GM21717 (cell line): ENCODE measurements around the gene ITPK1.

Experiments used
- ATAC-seq: cut with Tn5 transposase; IDR thresholded peaks from one replicate; pipeline ENCODE4 v1.9.1; 2021; ENCODE audit warnings: mild to moderate bottlenecking, moderate library complexity; ENCODE audit not compliant: unreplicated experiment

The ITPK1 gene

DNA sequence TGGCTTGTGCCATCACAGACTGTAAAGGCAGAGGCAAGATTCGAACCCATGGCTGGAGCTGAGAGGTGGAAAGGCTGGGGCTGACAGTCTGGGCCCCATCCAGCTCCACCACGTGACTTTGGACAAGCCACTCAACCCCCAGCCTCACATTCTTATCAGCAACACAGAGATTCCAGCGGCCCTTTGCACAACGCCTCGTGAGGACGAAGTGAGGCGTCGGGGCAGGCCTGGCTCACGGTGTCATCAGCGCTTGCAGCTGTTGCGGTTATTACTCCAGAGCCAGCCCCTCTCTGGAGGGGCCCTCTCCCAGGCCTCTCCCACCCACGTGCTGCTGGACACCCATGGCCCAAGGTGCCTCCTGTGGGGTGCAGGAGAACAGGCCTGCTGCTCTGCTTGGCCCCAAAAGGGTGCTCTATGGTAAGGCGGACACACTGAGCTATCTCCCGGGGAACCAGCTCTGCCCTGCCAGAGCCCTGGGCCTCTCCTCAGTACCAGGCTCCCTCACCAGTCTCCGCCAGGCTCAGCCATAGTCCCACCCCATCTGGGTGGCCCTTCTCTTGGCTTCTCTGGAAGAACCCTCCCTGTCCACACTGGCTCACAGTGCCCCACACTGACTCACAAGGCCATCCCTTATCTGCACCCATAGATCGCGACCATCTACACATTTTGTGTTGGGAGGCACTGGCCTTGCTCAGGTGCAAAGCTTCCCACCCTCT is 171.7 kb downstream of the ITPK1 start:
- ATAC-seq, result no peak

- ATAC-seq, result no peak
Observed at GRCh38 chr14:92942976-92943710, 172.6 kb downstream of the ITPK1 start.

- no peak for ATAC-seq
Observed at GRCh38 chr14:92942576-92942975, 173.1 kb downstream of the ITPK1 start.

DNA sequence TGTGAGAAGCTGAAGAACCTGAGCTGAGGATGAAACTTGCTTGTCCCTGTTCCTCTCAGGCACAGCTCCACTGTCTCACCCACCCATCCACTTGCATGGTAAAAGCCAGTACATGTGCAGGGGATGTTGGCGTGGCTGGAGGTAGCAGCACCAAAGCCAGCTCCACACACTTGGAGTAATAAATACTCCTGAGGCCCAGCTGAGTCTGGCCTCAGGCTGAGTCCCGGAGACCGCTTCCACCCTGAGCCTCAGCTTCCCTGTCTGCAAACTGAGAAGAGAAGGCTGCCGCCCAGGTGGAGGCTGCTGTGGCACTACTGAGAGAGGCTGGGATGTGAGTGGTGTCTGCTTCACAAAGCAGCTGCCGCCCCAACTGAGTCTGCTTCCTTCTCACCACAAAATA is 173.6 kb downstream of the ITPK1 start:
- no peak for ATAC-seq

DNA sequence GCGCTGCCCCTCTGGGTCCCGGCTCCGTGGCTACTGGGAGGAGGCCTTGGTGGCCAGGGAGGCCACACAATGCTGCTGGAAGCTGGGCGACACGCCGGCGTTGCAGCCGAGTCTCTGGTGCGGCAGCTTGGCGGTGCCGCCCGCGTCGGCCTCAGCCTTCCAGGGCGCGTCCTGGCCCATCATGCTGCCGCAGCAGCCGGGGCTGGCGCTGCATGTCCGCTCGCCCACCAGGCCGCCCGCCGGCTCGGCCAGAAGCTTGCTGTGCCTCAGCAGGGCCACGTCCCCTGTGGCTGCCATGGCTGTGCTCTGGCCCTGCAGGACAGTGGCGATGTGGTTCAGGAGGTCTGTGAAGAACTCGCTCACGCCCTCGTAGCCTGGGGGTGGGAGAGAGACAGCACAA is 174.2 kb downstream of the ITPK1 start:
- no peak for ATAC-seq

DNA sequence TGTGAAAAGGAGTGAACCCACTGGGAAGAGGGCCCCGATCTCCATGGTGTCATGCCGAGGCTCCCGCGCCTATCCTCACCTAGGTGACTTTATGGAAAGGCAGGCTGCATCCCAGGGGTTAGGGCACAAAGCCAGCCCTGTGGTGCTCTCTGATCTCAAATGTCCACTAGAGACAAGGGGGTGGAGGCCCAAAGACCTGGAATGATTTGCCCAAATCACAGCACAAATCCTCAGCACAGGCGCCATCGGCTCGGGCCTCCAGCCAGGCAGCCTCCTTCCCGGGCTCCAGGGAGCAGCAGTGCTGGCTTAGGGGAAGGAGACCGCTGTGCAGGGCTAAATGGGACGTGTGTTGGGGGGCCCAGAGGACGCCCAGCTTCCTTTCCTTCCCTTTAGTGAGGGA is 175.2 kb downstream of the ITPK1 start:
- ATAC-seq, result no peak

DNA sequence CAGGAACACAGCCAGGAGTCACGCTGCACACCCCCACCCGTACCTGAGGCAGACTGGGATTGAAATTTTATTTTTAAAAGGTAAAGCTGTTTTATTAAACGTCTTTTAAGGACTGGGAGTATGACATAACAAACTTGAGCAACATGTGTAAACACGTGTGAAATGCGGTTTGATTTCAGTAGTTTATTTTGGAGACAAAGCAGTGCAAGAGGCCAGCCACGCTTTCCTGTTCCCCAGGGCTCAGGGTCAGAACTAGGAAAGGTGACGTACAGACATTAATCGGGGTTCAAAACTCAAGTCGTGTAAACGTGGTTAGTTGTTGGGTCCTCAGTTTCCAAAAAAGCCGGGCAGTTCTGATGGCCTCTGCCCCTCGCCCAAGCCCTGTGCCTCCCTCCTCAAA is 176.0 kb downstream of the ITPK1 start:
- ATAC-seq, result no peak

DNA sequence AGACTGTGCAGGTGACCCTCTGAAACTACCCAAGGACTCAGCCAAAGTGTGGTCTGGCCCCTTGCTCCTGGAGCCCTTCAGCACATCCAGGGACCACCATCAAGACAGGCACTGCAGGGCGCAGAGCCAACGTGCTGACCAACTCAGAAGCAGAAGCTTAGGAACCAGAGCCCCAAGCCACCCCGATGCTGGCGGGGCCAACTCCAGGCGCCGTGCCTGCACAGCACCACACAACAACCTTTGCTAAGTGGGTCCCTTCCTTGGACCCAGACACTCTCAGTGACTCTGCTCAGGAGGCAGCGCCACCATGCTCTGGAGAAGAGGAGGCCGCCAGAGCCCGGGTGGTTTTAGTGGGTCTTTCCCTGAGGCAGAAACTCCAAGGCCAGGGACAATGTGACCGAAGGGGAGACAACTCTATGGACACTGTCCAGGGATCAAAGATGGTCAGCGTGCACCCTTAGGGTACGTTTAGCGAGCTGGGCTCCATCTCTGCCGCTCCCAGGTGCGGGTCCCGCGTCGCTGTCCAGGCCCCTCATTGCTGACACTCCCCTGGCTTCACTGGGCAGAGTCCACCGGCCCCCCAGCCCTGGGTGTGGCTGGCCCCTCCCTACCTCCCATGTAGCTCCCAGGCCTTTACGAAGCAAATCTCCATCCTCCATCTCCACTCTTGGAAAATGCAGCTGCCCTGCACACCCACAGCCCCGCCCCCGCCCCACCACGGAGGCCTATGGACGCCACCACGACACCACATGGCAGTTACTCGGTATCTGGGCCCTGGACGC is 176.6 kb downstream of the ITPK1 start:
- ATAC-seq, result no peak

- no peak for ATAC-seq
Observed at GRCh38 chr14:92938235-92938875, 177.4 kb downstream of the ITPK1 start.

GRCh38 chr14:92937051-92937937 is 178.4 kb downstream of the ITPK1 start:
- no peak for ATAC-seq

DNA sequence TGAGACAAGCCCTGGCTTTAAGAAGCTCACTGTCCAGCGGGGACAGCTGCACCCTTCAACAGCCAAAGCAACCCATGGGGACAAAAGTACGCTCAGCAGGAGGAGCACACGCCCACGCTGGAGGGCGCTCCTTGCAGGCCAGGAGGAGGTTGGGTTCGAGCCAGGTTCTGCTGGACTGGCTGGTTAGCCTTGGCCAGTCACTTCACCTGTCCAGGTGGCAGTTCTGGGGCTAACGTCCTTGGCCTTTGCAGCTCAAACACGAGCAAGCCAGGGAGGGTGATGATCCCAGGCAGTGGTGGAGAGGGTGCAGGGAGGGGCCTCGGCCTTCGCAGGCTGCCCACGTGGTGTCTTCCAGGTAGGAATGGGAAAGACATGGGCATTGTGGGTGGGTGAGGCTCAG is 179.6 kb downstream of the ITPK1 start:
- no peak for ATAC-seq

DNA sequence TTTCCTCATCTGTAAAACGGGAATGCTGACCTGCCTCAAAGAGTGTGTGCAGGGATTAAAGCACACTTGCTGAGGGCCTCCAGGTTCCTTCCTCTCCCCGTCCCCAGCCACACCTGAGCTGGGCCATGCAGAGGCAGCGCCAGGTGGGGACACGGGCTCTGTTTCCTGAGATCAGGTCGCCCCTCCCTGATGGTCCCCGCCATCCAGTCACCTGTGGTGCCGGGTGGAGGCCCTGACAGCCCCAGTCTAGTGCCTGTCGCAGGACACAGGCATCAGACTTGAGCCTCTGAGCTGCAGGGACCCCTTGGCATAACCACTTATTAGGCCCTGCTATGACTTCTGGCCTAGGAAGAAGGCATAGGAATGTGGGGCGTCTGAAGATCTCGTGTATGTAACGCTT is 180.3 kb downstream of the ITPK1 start:
- ATAC-seq, result no peak

DNA sequence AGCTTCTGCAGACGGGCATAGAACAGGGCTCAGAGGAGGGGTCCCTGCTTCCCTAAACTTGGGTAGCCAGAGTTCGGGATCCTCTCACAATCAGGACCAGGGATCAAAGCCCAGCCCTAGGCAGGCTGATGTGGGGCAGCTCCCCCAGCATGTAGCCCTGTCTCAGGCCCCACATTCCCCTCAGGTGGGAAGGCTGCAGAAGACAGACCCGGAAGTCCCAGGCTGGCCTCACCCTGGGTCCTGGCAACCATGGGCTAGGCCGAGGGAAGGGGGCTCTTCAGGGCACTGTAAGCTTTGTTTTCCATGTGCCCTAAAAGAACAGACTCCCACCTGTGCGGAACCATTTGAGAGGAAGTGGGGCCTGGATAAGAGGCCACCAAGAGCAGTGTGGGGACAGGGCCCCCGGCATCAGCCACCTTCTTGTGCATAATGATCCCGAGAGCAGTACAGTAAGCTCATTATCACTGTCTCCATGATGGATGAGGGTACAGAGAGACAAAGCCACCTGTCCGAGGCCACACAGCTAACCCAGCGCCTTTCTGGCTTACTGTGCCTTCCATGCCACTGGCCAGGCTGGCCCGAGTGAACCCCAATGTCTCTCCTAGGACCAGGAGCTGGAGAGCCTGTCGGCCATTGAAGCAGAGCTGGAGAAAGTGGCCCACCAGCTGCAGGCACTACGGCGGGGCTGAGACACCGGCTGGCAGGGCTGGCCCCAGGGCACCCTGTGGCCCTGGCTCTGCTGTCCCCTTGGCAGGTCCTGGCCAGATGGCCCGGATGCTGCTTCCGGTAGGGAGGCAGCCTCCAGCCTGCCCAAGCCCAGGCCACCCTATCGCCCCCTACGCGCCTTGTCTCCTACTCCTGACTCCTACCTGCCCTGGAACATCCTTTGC is 181.3 kb downstream of the ITPK1 start:
- ATAC-seq, result no peak

GRCh38 chr14:92933481-92933880 is 182.2 kb downstream of the ITPK1 start:
- ATAC-seq, result no peak

DNA sequence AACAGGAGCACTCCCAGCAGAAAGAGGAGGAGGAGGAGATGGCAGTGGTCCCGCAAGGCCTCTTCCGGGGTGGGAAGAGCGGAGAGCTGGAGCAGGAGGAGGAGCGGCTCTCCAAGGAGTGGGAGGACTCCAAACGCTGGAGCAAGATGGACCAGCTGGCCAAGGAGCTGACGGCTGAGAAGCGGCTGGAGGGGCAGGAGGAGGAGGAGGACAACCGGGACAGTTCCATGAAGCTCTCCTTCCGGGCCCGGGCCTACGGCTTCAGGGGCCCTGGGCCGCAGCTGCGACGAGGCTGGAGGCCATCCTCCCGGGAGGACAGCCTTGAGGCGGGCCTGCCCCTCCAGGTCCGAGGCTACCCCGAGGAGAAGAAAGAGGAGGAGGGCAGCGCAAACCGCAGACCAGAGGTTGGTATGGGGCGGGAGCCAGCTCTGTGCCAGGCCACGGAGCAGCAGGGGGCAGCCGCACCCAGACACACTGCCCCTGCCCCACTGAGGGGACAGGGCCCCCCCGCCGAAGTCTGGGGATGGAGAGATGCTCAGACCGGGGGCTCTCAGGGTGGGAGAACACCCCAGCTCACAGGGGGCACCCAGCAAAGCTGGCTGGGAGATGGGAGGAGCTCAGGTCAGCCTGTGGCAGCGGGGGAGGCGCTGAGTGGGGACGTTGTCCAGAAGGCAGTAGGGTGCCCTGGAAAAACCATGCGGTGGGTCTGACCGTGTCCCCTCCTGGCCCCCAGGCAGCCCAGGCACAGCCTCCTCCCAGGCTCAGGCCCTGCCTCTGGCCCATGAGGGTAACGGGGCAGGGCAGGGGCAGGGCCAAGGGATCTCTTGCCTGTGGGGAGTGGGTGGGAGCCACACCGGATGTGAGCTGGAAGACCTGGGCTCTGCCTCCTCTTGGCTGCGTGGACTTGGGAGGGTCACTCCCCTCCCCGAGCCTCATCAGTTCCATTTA is 183.0 kb downstream of the ITPK1 start:
- no peak for ATAC-seq

DNA sequence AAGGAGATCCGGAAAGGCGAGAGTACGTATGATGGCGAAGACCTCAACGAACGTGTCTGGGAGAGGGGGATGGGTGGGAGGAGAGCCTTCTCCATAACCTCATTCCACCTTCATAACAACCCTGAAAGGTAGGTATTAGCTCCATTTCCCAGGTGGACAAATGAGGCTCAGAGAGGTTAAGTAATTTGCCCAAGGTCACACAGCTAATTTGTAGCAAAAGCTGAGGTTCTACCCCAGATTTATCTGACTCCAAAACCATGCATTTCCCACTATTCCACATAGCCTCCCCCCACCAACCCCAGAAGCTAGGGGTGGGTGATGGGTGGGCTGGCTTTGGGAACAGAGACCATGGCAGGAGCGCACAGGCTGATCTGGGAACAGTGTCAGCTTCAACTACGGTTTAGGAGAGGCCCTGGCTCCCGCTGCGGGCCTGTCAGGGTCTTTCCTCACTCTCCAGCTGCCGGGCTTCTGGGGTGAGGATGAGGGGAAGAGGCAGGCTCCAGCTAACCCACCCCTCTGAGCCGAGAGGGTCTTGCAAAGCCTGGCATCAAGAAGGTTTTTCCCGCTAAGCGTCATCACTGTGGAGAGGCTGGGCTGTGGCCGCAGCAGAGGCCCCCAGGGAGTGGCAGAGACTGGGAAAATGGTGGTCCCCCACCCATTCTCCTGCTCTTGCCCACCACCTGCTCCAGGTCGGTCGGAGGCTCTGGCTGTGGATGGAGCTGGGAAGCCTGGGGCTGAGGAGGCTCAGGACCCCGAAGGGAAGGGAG is 183.9 kb downstream of the ITPK1 start:
- no peak for ATAC-seq
